ENCODE measurements around the gene RNF175.

Gene RNF175

GRCh38 chr4:153785910-153786721 lies 26.3 kb upstream of the RNF175 start:
- no peak for FAIRE-seq
- DNase-seq (ENCODE audit: low spot score), result peak; percentile 16

GRCh38 chr4:153784166-153784699 lies 24.4 kb upstream of the RNF175 start:
- no peak for DNase-seq (ENCODE audit: low spot score)
- no peak for FAIRE-seq

GRCh38 chr4:153782581-153782980 lies 22.8 kb upstream of the RNF175 start:
- no peak for FAIRE-seq
- DNase-seq (ENCODE audit: low spot score), result no peak

GRCh38 chr4:153781717-153782416 lies 22.0 kb upstream of the RNF175 start:
- DNase-seq (ENCODE audit: low spot score) (no peak), FAIRE-seq (no peak)

- FAIRE-seq (no peak), DNase-seq (ENCODE audit: low spot score) (no peak)
Observed at GRCh38 chr4:153781280-153781679, 21.5 kb upstream of the RNF175 start.

GRCh38 chr4:153780876-153781275 lies 21.1 kb upstream of the RNF175 start:
- no peak for FAIRE-seq
- no peak for DNase-seq (ENCODE audit: low spot score)

GRCh38 chr4:153780221-153780620 lies 20.4 kb upstream of the RNF175 start:
- FAIRE-seq, result no peak
- DNase-seq (ENCODE audit: low spot score), result no peak

GRCh38 chr4:153778383-153778782 lies 18.6 kb upstream of the RNF175 start:
- no peak for DNase-seq (ENCODE audit: low spot score)
- no peak for FAIRE-seq

GRCh38 chr4:153777421-153777820 lies 17.6 kb upstream of the RNF175 start:
- DNase-seq (ENCODE audit: low spot score), result no peak
- no peak for FAIRE-seq

GRCh38 chr4:153776601-153777000 lies 16.8 kb upstream of the RNF175 start:
- DNase-seq (ENCODE audit: low spot score), result no peak
- FAIRE-seq, result no peak

- DNase-seq (ENCODE audit: low spot score) (no peak), FAIRE-seq (no peak)
Observed at GRCh38 chr4:153773236-153773690, 13.4 kb upstream of the RNF175 start.

- FAIRE-seq (no peak), DNase-seq (ENCODE audit: low spot score) (no peak)
Observed at GRCh38 chr4:153771046-153771445, 11.2 kb upstream of the RNF175 start.

GRCh38 chr4:153766758-153767157 lies 6.9 kb upstream of the RNF175 start:
- no peak for FAIRE-seq
- DNase-seq (ENCODE audit: low spot score), result no peak

- FAIRE-seq, result no peak
- DNase-seq (ENCODE audit: low spot score), result no peak
Observed at GRCh38 chr4:153765894-153766293, 6.1 kb upstream of the RNF175 start.

- DNase-seq (ENCODE audit: low spot score) (no peak), FAIRE-seq (no peak)
Observed at GRCh38 chr4:153764601-153765368, 5.0 kb upstream of the RNF175 start.

GRCh38 chr4:153763404-153763803 lies 3.6 kb upstream of the RNF175 start:
- DNase-seq (ENCODE audit: low spot score), result no peak
- no peak for FAIRE-seq

GRCh38 chr4:153758688-153759406 lies 977 bp downstream of the RNF175 start:
- FAIRE-seq, result no peak
- DNase-seq (ENCODE audit: low spot score), result no peak

GRCh38 chr4:153758136-153758535 lies 1.7 kb downstream of the RNF175 start:
- FAIRE-seq, result no peak
- DNase-seq (ENCODE audit: low spot score), result no peak

GRCh38 chr4:153757407-153757806 lies 2.4 kb downstream of the RNF175 start:
- FAIRE-seq, result no peak
- no peak for DNase-seq (ENCODE audit: low spot score)

GRCh38 chr4:153755186-153755585 lies 4.6 kb downstream of the RNF175 start:
- DNase-seq (ENCODE audit: low spot score) (no peak), FAIRE-seq (no peak)

- DNase-seq (ENCODE audit: low spot score) (peak; percentile 25), FAIRE-seq (no peak)
Observed at GRCh38 chr4:153750197-153750817, 9.5 kb downstream of the RNF175 start.
